ENCODE results near the gene CGNL1. TPM values are rescaled to one million over a fixed set of nuclear protein-coding genes. Genes with fewer than 3 reads are reported as not detected.

CGNL1 gene
- total RNA-seq, 1 experiment from 2014 or later: 34.6 TPM

- no peaks in the 10 kb centered on the region for H3K79me1 ChIP-seq (ENCODE audit: insufficient read depth, low read depth, low read length, poor library complexity, severe bottlenecking)
- H3K27ac ChIP-seq (ENCODE audit: insufficient read length, low read depth, low read length): no peak overlapping the region
- Mint-ChIP-seq H3K4me3 (no peak overlapping the region), H3K27ac (peak overlapping the region; percentile 0 to 29 (median 1); a peak in 3 of 7 replicates), H3K27me3 (ENCODE audit: low read depth) (no peaks in the 10 kb centered on the region), H3K4me1 (peaks cover 72 to 79% of the 10 kb centered on the region in 2 experiments), H3K9me3 (no peaks in the 10 kb centered on the region), H3K36me3 (ENCODE audit: insufficient read depth in 1 of 3, low read depth in 3 of 3) (no peaks in the 10 kb centered on the region)
- H2BK20ac ChIP-seq (ENCODE audit: low read depth, low read length, poor library complexity, severe bottlenecking): no peak overlapping the region
- H2BK15ac ChIP-seq (ENCODE audit: low read depth, low read length): no peak overlapping the region
- no peak overlapping the region for H2BK12ac ChIP-seq (ENCODE audit: insufficient read length, low read depth, low read length)
- peaks cover 24% of the 10 kb centered on the region; the same call in 1 of the 2 replicates for H3K4me1 ChIP-seq (ENCODE audit: insufficient read depth, low read length)
- no CpG with 5 or more reads among the region's 1 CpG for WGBS (ENCODE audit: extremely low coverage, insufficient read length, low lambda C conversion rate)
- no peak overlapping the region for H3K18ac ChIP-seq (ENCODE audit: insufficient read length, low read depth, low read length)
- H2BK5ac ChIP-seq (ENCODE audit: insufficient read length, low read length): no peak overlapping the region
- no peaks in the 10 kb centered on the region for H4K20me1 ChIP-seq (ENCODE audit: control insufficient read depth, insufficient read depth, insufficient read length)
- no peak overlapping the region for H4K5ac ChIP-seq (ENCODE audit: insufficient read length, low read depth, low read length)
- no peak overlapping the region for H3K56ac ChIP-seq (ENCODE audit: insufficient read length, low read depth, low read length)
- no peak overlapping the region for H2AFZ ChIP-seq (ENCODE audit: low read length)
- no peak overlapping the region for H3T11ph ChIP-seq (ENCODE audit: low read length)
- peaks cover 8% of the 10 kb centered on the region for H3K23me2 ChIP-seq (ENCODE audit: insufficient read length, low read depth, low read length, poor library complexity, severe bottlenecking)
- H4K91ac ChIP-seq (ENCODE audit: insufficient read length, low read depth, low read length): no peak overlapping the region
- no peak for TF ChIP-seq CTCF (conservative IDR thresholded peaks at IDR 0.05)
- no peak overlapping the region for H3K4ac ChIP-seq (ENCODE audit: low read depth, low read length)
- H3K14ac ChIP-seq (ENCODE audit: insufficient read depth, low read length): no peak overlapping the region
- H3K23ac ChIP-seq (ENCODE audit: insufficient read length, low read depth, low read length): no peak overlapping the region
- no peak overlapping the region for H3K4me2 ChIP-seq (ENCODE audit: insufficient read depth, insufficient read length, low read length)
- no peak overlapping the region for H2BK120ac ChIP-seq (ENCODE audit: low read depth, low read length, poor library complexity, severe bottlenecking)
- no peaks in the 10 kb centered on the region for H3K9me3 ChIP-seq (ENCODE audit: control insufficient read depth, low read depth, low read length)
- no peak overlapping the region for H4K8ac ChIP-seq (replicated peaks; ENCODE audit: insufficient read length, low read depth, low read length)
- no peak overlapping the region for H3K9ac ChIP-seq (ENCODE audit: extremely low read depth, insufficient read length, low read length)
- DNase-seq: no peak
- H2AK5ac ChIP-seq (ENCODE audit: insufficient read length, low read length): no peak overlapping the region
- H3K27me3 ChIP-seq (ENCODE audit: insufficient read depth, low read length): no peaks in the 10 kb centered on the region
- H3K79me2 ChIP-seq (ENCODE audit: insufficient read depth, low read length): no peaks in the 10 kb centered on the region; the same call in 1 of the 2 replicates
These were observed 6.7 kb downstream of the CGNL1 start for GRCh38 chr15:57382969-57383368.
